GM21786 (cell line): ENCODE results near the gene COL27A1.
"Not testable (repeated sequence)": the region's sequence is repeated elsewhere in the genome, so short reads cannot be mapped to it uniquely, and the experiment has no call there.

ENCODE experiments used
- ATAC-seq: cut with Tn5 transposase; IDR thresholded peaks from one replicate; pipeline ENCODE4 v1.9.1; 2021; ENCODE audit not compliant: unreplicated experiment

Gene COL27A1

DNA sequence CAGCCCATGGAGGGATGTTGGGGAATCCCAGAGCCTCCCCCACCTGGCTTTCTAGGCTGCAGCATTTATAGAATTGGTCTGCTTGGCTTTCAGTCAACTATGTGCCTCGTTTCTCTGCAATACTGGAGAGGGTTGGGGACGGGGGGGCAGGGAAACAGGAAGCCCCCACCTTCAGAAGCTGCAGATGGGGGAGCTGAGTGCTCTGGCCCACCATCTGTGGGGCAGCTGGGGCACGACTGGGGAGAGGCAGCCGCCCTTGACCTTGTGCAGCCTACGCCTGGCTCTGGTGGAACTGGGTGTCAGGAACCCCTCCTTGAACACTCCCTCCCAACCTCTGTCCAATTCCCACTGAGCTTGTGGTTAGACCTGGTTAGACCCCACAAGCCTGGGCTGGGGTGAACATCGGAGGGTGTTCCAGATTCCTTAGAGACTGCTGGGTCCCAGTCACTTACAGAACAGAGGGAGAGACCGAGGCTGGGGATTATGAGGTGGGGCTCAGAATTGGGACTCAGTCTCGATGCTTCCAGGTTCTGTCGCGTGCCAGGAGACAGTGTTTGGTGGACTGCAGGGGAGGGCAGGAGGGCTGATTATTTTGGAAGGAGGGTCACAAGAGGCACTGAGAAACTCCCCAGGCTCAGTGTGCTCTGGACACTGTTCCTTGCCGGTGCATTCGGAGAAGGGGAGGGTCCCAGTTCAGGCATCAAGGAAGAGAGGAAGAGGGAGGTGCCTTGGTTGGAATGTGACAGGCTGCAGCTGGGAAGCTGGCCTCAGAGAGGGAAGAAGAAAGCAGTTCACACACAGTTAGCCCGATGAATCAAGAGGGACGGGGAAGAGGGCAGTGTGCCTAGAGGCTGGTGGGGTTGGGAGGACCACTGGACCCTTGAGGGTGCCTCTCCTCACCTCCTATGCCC is 25.6 kb downstream of the COL27A1 start:
- no peak for ATAC-seq

DNA sequence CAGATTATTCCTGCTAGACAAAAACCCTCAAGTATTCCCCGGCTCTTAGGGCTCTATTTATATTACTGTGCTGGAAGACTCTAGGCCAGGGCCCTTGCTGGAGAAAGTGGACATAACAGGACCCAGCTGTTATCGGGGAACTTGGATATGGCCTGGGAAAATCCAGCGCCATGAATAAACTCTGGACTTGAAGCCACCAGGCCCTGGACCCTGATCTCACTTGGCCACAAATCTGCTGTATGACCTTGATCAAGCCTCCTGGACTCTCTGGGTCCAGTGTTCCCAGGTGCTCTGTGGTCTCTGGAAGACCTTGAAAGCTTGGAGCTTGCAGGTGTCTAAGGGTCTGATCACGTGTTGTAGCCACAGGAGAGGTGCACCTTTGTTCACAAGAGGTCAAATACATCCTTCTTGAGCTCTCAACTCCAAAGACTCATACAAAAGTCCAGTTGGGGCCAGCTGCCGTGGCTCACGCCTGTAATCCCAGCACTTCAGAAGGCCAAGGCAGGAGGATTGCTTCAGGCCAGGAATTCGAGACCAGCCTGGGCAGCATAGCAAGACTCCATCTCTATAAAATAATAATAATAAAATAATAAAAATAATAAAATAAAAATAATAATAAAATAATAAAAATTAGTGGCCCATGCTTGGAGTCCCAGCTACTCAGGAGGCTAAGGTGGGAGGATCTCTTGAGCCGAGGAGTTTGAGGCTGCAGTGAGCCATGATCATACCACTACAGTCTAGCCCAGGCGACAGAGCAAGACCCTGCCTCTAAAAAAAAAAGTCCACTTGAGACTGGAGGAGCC is 26.5 kb downstream of the COL27A1 start:
- no peak for ATAC-seq

DNA sequence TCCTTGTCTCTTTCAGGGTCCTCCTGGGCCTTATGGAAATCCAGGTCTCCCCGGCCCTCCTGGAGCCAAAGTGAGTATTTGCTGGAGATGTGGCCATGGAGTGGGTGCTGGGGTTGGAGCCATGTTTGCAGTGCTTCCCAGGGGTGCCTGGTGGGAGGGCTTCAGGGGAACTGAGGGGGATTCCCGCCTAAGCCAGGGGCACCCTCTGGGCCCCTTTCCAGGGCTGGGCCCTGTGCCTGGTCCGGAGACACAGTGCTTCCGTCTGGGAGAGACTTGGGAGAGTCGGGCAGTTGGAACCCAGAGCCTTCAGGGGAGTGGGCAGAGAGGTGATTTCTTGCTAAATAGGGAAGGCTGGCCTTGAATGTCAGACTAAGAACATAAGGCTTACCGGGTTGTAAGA is 27.7 kb downstream of the COL27A1 start:
- ATAC-seq: no peak

DNA sequence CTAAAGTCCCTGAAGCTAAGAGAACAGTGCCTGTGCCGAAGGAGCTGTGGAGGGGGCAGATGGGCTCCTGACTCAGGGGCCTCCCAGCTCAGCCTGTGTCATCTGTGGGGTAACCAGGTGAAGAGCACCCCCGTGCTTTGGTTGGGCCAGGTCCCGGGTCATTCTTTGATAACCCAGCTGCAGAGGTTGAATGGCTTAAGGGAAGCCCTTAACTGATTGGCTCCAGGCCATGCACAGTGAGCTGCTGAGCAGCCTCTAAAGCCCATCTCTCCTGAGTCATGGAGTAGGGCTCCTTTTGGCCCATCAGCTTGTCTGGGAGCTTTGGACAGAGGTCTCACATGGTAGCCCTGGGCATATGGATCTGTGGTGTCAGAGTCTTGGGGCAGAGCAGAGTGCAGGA is 28.7 kb downstream of the COL27A1 start:
- no peak for ATAC-seq

DNA sequence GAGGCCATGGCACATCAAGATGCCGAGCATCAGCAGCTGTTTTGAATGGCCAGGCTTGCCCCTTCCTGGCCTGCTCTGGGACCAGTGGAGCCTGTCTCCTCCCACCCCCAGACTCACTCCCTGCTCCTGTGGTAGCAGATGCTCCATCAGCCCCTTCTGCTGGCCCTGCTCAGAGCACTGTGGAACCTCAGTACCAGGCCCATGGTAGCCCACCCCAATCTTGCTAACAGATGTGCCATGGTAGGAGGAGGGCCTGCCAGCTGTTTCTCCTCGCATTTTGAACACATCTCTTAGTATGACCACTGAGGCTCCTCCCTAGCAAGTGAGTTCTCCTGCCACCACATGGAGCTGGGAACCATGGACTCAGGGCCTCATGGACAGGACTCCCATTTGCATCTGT is 29.5 kb downstream of the COL27A1 start:
- ATAC-seq: no peak

DNA sequence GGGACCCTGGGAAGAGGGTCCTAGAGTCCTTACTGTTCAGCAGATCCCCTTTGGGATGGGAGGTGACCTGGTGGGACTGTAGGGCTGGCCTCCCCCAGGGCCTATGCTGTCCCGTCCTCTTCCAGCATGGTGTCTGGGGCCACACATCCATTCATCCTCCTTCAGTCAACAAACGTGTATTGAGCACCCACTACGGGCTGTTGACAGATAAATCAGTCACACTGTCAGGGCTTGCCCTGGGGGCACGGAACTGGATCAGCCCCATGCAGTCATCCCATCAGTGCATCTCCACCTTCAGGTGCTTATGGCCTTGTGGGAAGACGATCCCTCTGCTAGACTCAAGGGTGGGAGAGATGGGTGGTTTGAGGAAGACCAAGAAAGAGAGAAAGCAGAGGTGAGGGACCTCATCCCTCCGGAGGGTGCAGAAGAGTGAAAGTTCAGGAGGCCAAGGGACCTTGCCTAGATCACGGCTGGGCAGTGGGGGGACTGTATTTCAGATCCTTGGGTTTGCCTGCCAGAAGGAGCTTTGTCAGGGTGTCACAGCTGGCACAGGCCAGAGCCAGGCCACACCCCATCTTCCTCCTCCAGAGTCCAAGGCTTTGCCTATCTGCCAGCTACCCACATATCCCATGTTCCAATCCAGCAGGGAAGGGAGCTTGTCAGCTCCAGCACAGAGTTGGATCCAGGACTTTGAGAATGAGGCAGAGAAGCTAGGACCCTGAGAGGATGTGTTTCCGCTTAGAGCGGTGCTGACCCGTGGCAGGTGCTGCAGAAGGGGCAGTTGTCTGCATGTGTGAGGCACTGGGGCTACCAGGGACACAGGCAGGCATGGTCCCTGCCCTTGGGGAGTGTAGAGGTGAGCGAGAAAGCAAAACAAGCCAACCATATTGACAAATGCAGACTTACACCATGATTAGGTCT is 30.5 kb downstream of the COL27A1 start:
- no peak for ATAC-seq

DNA sequence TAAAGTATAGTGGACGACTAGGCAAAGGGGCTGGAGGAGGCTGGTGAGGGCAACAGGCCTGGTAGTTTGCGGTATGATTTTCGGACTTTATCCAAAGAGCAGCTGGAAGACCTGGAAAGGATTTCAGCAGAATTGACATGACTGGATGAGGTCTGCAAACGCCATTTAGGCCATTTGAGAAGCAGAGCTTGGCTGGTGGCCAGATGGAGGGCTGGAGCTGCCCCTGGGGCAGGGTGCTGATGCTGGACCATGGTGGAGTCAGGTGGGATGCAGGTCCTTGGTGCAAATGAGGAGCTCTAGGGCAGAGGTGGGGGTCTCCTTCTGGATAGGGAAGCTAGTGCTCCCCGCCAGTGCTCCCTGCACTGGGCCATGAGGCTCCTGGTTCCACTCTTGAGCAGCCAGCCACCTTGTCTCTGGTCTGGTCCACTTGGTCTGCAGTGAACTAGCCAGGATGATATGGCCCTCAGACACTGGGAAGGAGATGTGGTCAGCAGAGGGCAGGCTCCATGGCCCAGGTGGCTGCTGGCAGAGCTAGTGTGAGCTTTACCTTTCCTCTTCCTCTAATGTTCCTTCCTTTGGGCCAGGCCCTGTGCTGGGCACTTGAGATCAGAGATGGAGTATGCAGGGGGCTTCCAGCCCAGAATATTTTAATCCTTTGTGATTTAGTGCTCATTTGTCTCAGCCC is 31.4 kb downstream of the COL27A1 start:
- ATAC-seq: no peak

DNA sequence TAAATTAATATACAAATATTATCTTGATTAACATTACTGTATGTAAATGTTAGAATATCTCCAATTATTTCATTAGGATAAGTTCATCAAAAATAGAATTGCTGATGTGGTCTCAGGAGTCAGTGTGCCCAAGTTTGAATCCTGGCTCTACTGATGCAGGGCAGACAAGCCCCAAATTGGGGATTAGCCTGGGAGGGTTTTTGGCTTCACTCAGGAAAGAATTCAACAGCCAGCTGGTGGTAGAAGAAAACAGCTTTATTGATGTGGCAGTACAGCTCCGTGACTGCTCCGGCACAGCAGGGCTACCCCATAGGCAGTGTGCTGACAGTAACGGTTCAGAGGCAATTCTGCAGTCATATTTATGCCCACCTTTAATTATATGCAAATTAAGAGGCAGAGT is 32.5 kb downstream of the COL27A1 start:
- no peak for ATAC-seq

DNA sequence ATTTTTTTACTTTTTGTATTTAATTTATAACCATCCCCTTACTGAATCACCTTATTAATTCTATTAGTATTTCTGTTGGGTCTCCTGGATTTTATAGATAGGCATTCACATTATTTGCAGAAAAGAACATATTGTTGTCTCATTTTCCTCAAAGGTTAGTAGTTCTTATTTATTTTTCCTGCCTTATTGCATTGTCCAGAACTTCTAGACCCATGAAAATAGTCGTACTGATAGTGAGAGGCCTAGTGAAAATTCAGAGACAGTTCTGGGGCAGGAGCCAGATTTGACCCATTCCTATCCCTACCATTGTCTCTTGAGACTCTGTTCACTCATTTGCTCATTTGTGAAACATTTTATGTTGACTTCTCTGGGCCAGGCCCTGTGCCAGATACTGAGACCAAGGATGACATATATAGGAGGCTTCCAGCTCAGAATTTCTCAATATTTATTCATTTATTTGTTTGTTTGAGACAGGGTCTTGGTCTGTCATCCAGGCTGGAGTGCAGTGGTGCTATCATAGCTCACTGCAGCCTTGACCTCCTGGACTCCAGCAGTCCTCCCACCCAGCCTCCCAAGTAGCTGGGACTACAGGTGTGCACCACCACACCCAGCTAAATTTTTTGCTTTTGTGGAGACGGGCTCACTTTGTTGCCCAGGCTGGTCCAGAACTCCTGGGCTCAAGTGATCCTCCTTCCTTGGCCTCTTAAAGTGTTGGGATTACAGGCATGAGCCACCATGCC is 34.7 kb downstream of the COL27A1 start:
- no peak for ATAC-seq

DNA sequence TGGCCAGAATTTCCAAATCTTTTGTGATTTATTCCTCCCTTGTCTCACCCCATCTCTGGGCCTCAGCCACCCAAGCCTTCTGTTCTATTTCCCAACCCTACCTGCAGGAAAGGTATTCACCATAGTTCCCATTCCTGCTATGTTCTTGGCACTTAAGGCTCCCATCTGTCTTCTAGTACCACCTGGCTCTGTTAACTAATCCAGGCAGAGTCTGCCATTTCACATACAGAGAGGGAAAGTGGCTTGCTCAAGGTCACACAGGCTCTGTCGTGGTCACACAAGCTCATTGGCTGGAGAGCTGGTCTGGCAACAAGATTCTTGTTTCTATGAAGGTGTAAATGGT is 35.2 kb downstream of the COL27A1 start:
- no peak for ATAC-seq

DNA sequence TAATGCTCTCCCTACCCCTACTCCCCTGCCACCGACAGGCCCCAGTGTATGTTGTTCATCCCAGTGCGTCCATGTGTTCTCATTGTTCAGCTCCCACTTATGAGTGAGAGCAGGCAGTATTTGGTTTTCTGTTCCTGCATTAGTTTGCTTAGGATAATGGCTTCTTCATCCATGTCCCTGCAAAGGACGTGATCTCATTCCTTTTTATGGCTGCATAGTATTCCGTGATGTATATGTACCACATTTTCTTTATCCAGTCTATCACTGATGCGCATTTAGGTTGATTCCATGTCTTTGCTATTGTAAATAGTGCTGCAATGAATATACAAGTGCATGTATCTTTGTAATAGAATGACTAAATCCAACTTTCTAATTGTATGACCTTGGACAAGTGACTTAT is 36.1 kb downstream of the COL27A1 start:
- not testable (repeated sequence) for ATAC-seq

DNA sequence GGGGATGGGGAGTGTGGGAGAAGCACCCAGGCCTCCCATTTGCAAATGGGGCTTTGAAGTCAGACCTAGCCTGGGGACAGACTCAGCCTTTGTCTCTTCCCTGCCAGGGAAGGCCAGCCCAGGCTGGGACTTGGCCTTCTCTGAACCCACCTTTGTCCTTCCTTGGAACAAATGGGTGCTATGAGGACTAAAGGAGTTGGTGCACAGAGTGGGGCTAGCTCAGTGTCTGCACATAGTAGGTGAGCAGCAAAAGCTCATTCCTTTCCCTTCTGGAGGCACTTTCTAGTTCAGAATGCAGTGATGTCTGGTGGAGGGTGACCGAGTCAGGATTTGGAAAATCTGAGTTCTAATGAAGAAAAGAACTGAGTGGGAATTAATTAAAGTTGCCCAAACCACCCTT is 37.2 kb downstream of the COL27A1 start:
- no peak for ATAC-seq

DNA sequence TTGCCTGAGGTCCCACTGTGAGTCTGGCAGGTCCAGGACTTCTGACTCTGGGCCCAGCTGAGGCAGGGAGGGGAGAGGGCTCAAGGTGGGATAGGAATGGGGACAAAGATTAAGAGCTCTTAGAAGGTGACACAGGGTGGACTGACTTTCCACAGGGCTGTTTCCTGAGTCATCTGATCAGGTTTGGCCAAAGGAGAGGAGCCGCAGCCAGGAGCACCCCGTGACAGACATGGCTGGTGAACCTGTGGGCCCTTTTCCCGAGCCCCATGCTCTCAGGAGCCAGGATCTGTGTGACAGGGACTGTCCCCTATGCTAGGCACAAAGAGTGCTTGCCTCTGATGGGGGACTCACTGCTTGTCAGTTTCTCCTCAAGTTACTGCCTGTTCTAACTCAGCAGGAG is 37.8 kb downstream of the COL27A1 start:
- no peak for ATAC-seq

DNA sequence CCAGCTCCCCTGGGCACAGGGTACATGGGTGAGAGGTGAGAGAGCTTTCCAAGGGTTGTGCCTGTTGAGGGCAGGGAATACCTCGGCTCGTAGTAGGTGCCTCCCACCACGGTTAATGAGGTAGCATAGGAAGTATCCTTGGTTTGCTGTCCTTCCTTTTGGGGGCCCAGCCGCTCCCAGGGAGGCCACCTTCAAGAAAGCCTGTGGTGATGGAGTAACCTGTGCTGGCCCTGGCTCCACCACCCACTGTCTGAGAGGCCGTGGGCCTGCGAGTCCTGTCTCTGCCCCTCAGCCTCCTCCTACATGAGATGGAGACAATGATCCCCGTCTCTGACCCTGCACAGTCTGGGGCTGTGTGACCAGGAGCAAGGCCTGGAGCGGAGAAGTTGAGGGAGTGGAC is 40.8 kb downstream of the COL27A1 start:
- ATAC-seq: no peak

DNA sequence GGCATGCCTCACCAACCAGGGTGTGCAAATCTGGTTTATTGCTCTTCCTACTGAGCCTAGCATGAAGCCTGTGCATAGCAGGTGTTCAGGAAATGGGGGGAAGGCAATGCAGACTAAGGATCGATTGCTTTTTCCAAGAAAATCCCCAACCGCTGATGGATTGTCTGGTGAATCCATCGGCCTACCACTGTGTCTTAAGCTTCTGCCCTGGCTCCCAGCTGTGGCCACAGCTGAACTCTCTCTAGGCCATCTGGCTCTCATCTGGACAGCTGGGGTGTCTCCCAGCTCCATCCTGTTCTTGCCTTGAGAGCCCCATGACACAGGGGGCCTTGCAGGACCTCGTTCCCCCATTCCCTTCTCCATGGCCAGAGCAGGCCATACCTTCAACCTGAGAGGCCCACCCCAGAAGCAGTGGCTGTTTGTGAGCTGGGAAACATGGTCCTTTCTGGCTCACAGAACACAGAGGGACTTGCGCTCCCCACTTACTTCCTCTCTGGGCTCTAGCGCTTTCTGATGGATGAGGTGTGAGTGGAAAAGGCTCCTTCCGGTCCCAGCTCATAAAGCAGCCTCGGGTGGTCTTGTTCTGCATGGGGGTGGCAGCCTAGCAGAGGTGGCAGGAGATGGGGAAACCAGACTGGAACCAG is 41.8 kb downstream of the COL27A1 start:
- ATAC-seq: no peak

DNA sequence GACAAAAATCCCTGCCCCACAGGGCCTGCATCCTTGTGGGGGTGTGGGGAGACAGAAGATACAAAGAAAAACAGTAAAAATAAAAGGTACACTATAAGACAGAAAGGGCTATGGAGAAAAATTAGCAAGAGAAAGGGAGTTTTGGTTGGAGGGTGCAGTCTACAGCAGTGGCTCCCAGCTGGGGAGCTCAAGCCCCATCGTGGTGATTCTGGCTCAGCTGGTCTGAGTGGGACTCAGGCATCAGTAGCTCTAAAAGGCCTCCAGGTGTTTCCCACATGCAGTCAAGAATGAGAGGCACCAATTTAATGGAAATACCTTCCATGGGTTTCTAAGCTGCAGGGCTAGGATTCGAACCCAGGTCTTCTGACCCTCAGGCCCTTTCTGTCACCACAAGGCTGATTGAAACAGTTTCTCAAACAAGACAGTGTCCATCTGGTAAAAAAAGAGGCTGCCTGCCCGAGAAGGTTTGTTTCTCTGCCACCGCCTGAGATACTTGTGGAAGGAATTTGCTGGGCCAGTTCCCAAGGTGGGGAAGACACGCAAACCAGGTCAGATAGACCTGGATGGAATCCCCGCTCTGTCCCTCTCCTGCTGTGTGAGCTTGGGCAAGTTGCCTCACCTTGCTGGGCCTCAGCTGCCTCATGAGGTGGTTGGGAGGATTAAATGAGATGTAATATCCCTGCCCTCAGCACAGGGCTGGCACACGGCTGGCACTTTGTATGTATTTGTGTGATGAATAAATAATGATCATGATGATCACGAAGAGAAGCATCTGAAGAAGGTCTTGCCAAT is 43.1 kb downstream of the COL27A1 start:
- no peak for ATAC-seq

DNA sequence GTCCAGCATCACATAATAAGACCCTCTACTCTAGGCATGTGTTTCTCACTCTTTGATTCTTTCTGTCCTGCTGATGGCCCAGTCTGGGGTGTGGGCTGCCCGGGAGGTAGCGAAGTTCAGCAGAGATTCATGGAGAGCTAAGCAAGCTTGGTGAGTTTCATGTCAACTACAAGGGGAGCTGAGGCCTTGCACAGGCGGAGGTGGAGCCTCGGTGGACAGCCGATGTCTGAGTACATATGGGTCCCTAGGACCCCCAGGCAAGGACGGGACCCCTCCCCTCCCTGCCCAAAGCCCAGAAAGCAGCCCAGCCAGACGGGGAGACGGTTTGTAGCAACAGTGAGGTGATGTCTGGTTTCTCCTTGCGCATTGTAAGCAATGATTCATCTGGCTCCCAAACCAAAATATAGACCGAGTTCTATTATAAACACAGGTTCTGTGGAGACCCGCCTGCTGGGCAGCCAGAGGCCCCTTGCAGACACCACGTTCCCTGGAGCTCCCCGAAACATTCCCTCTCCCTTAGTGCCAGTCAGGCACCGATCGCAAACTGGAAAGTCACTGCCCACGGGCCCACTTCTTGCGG is 45.5 kb downstream of the COL27A1 start:
- no peak for ATAC-seq

DNA sequence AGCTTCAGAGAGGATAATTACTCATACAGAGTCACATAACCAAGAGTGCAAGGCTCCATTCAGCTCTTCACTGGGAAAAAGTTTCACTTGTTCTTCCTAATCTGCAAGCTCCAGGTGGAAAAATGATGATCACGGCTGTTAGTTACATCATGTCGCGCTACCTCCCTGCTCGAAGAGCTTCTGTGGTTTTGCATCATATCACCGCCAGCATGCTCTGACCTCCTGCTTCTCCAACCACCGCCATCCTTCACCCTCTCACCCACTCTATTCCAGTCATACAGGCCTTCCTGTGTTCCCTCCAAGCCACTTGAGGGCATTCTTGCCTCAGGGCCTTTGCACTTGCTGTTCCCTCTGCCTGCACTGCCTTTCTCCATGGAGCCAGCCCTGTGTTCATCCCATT is 47.1 kb downstream of the COL27A1 start:
- no peak for ATAC-seq
